ENCODE results near the gene NIPAL4.
"Not testable (repeated sequence)": the region's sequence is repeated elsewhere in the genome, so short reads cannot be mapped to it uniquely, and the experiment has no call there.

NIPAL4 gene

GRCh38 chr5:157463081-157463480 lies 3.1 kb downstream of the NIPAL4 start:
- no peak for DNase-seq

GRCh38 chr5:157463621-157464518 lies 3.9 kb downstream of the NIPAL4 start:
- DNase-seq, result peak in 1 of 56 donors; percentile 20

- DNase-seq, result peak in 13 of 56 donors; percentile 7 to 51 (median 24)
Observed at GRCh38 chr5:157464519-157465171, 4.6 kb downstream of the NIPAL4 start.

GRCh38 chr5:157468293-157468965 lies 8.4 kb downstream of the NIPAL4 start:
- no peak for DNase-seq

GRCh38 chr5:157469073-157469472 lies 9.1 kb downstream of the NIPAL4 start:
- no peak for DNase-seq

GRCh38 chr5:157469687-157470086 lies 9.7 kb downstream of the NIPAL4 start:
- DNase-seq, result no peak

- DNase-seq, result no peak
Observed at GRCh38 chr5:157470631-157471030, 10.6 kb downstream of the NIPAL4 start.

GRCh38 chr5:157471709-157472108 lies 11.7 kb downstream of the NIPAL4 start:
- peak in 3 of 56 donors; percentile 9 to 20 (median 12) for DNase-seq

- no peak for DNase-seq
Observed at GRCh38 chr5:157473383-157474320, 13.6 kb downstream of the NIPAL4 start.

- no peak for DNase-seq
Observed at GRCh38 chr5:157475432-157475831, 15.4 kb downstream of the NIPAL4 start.

GRCh38 chr5:157476702-157477408 lies 16.8 kb downstream of the NIPAL4 start:
- peak in 27 of 56 donors; percentile 5 to 59 (median 34) for DNase-seq

- no peak for DNase-seq
Observed at GRCh38 chr5:157477814-157478494, 17.9 kb downstream of the NIPAL4 start.

GRCh38 chr5:157478726-157479125 lies 18.7 kb downstream of the NIPAL4 start:
- no peak for DNase-seq

GRCh38 chr5:157479166-157479565 lies 19.2 kb downstream of the NIPAL4 start:
- DNase-seq, result no peak

GRCh38 chr5:157479612-157480510 lies 19.8 kb downstream of the NIPAL4 start:
- DNase-seq, result no peak

GRCh38 chr5:157481265-157481664 lies 21.3 kb downstream of the NIPAL4 start:
- no peak for DNase-seq

- no peak for DNase-seq
Observed at GRCh38 chr5:157481666-157482065, 21.7 kb downstream of the NIPAL4 start.

GRCh38 chr5:157482702-157483101 lies 22.7 kb downstream of the NIPAL4 start:
- DNase-seq, result not testable (repeated sequence)

Data from nucleus accumbens (tissue), 56 donors.